Measurements from ENCODE around the gene RPL10A. TPM values are rescaled to one million over a fixed set of nuclear protein-coding genes. Genes with fewer than 3 reads are reported as not detected.

RPL10A gene
- total and polyA plus RNA-seq, 2 of the 13 experiments (the other 11 are each of a cell fraction or from before 2014, with no cell fraction given) = 1,854 to 2,726 TPM

DNA sequence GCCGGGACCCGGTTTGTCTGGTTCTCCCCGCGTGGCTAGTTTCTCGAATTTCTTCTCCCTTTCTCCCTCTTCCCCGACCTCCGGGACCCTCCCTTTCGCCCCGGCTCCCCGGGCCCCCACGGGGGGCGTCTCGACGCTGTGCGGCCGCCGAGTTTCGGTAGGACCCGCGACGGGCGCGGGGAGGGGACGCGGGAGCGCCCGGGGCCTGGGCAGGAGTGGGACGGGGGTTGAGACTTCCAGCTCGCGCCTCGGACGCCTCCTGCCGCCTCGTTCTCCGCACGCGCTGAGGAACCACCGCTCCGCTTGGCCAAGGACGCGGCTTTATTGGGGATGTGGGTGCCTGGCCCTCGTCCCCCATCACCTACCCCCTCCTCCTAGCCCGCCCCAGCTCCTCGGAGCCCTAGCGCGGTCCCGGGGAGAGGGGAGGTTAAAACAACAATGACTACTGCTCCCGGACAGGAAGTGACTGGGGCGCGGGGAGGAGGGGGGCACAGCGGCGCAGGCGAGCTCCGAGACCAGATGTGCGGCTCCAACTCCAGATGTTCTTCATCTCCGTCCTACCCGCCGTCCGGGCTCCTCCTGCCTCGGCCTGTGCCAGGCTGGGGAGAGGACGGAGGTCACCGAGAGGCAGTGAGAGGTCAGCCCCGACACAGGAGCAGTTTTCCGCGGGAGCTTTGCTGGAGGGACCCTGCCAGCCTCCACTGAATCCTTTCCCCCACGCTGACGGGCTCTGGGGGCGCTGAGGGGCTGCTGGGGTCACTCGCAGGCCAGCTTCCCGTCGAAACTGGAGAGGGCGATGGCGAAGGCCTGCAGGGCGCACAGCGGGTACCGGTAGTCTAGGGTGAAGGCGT lies 29.6 kb downstream of the RPL10A start (continued):
- TF ChIP-seq, protein P1, sequence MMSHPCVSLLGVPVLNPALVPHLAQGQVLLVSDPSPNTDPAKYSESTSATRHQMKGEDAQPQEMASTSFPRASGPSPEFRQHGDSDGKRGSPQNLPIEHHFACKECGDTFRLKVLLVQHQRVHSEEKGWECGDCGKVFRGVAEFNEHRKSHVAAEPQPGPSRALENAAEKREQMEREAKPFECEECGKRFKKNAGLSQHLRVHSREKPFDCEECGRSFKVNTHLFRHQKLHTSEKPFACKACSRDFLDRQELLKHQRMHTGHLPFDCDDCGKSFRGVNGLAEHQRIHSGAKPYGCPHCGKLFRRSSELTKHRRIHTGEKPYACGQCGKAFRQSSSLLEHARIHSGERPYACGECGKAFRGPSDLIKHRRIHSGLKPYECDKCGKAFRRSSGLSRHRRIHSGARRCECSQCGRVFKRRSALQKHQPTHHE (CRISPR knock-in tag; IDR thresholded peaks at IDR 0.05; ENCODE audit: borderline replicate concordance) = peak; percentile 89; the same call in 1 of the 2 replicates
- TF ChIP-seq AGO1 (IDR thresholded peaks at IDR 0.05; ENCODE audit: low read depth, low read length, poor library complexity, severe bottlenecking) = no peak
- TF ChIP-seq, protein P2, sequence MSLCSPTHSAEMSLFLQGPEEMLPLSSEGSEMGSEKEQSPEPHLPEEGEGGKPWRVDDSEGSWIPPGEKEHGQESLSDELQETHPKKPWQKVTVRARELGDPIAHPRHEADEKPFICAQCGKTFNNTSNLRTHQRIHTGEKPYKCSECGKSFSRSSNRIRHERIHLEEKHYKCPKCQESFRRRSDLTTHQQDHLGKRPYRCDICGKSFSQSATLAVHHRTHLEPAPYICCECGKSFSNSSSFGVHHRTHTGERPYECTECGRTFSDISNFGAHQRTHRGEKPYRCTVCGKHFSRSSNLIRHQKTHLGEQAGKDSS (CRISPR knock-in tag; IDR thresholded peaks at IDR 0.05; ENCODE audit: borderline replicate concordance, low read depth) = no peak
- TF ChIP-seq, protein P3, sequence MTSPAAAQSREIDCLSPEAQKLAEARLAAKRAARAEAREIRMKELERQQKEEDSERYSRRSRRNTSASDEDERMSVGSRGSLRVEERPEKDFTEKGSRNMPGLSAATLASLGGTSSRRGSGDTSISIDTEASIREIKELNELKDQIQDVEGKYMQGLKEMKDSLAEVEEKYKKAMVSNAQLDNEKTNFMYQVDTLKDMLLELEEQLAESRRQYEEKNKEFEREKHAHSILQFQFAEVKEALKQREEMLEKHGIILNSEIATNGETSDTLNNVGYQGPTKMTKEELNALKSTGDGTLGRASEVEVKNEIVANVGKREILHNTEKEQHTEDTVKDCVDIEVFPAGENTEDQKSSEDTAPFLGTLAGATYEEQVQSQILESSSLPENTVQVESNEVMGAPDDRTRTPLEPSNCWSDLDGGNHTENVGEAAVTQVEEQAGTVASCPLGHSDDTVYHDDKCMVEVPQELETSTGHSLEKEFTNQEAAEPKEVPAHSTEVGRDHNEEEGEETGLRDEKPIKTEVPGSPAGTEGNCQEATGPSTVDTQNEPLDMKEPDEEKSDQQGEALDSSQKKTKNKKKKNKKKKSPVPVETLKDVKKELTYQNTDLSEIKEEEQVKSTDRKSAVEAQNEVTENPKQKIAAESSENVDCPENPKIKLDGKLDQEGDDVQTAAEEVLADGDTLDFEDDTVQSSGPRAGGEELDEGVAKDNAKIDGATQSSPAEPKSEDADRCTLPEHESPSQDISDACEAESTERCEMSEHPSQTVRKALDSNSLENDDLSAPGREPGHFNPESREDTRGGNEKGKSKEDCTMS (CRISPR knock-in tag; conservative IDR thresholded peaks at IDR 0.05) = no peak
- TF ChIP-seq KAT2B (IDR thresholded peaks at IDR 0.05; ENCODE audit: borderline replicate concordance, low read depth, low read length) = no peak
- no peak for TF ChIP-seq ZMYM3 (CRISPR knock-in tag; IDR thresholded peaks at IDR 0.05)
- no peak for TF ChIP-seq HNRNPH1 (optimal IDR thresholded peaks at IDR 0.05; ENCODE audit: low read depth, low read length)
- TF ChIP-seq ZMAT3 (CRISPR knock-in tag; conservative IDR thresholded peaks at IDR 0.05) = peak; percentile 97
- TF ChIP-seq, protein P4, sequence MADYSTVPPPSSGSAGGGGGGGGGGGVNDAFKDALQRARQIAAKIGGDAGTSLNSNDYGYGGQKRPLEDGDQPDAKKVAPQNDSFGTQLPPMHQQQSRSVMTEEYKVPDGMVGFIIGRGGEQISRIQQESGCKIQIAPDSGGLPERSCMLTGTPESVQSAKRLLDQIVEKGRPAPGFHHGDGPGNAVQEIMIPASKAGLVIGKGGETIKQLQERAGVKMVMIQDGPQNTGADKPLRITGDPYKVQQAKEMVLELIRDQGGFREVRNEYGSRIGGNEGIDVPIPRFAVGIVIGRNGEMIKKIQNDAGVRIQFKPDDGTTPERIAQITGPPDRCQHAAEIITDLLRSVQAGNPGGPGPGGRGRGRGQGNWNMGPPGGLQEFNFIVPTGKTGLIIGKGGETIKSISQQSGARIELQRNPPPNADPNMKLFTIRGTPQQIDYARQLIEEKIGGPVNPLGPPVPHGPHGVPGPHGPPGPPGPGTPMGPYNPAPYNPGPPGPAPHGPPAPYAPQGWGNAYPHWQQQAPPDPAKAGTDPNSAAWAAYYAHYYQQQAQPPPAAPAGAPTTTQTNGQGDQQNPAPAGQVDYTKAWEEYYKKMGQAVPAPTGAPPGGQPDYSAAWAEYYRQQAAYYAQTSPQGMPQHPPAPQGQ (CRISPR knock-in tag; IDR thresholded peaks at IDR 0.05; ENCODE audit: borderline replicate concordance) = no peak
- TF ChIP-seq SRSF1 (optimal IDR thresholded peaks at IDR 0.05; ENCODE audit: low read depth, low read length) = no peak
- TF ChIP-seq RORA (CRISPR knock-in tag; IDR thresholded peaks at IDR 0.05) = no peak
- no peak for TF ChIP-seq ONECUT2 (CRISPR knock-in tag; IDR thresholded peaks at IDR 0.05)
- TF ChIP-seq HMG20B (CRISPR knock-in tag; conservative IDR thresholded peaks at IDR 0.05) = no peak
- no peak; the same call in 1 of the 2 replicates for TF ChIP-seq KDM1A (CRISPR knock-in tag; IDR thresholded peaks at IDR 0.05)
- TF ChIP-seq DNMT1 (CRISPR knock-in tag; IDR thresholded peaks at IDR 0.05) = peak; percentile 74
- no peak for TF ChIP-seq MAFK (conservative IDR thresholded peaks at IDR 0.05 in 1 of 2, IDR thresholded peaks at IDR 0.05 in 1 of 2; ENCODE audit: low read length in 2 of 2)
- 0 out of 2 replicates have a peak, but pooled peaks have one; percentile 25 for TF ChIP-seq RARA (CRISPR knock-in tag; IDR thresholded peaks at IDR 0.05)
- no peak for TF ChIP-seq GABPA (IDR thresholded peaks at IDR 0.05; ENCODE audit: low read depth, low read length)
- peak; percentile 74 for TF ChIP-seq GABPA (CRISPR knock-in tag; IDR thresholded peaks at IDR 0.05; ENCODE audit: low read depth)
- peak; percentile 66; the same call in 1 of the 2 replicates for TF ChIP-seq ZNF331 (CRISPR knock-in tag; IDR thresholded peaks at IDR 0.05)
- TF ChIP-seq TAF1 (CRISPR knock-in tag; IDR thresholded peaks at IDR 0.05) = peak; percentile 31; the same call in 1 of the 2 replicates
- TF ChIP-seq NFKB2 (CRISPR knock-in tag; IDR thresholded peaks at IDR 0.05; ENCODE audit: borderline replicate concordance) = peak; percentile 98
- no peak for TF ChIP-seq PCBP2 (optimal IDR thresholded peaks at IDR 0.05; ENCODE audit: low read depth, low read length, poor library complexity, severe bottlenecking)
- TF ChIP-seq DPF2 (CRISPR knock-in tag; IDR thresholded peaks at IDR 0.05; ENCODE audit: borderline replicate concordance, low read depth) = no peak
